LoVo (cell line): Measurements from ENCODE around the gene KCNK15.
"Not testable (repeated sequence)": the region's sequence is repeated elsewhere in the genome, so short reads cannot be mapped to it uniquely, and the experiment has no call there.

Experiments
- DNase-seq: peaks from one replicate; pipeline ENCODE4 v3.0.0-alpha.2; 2016; ENCODE audit warnings: low spot score

The KCNK15 gene

GRCh38 chr20:44759595-44759994 lies 13.9 kb downstream of the KCNK15 start:
- no peak for DNase-seq

- DNase-seq = no peak
Measured at GRCh38 chr20:44761423-44761822, 15.8 kb downstream of the KCNK15 start.

GRCh38 chr20:44762466-44763140 lies 16.9 kb downstream of the KCNK15 start:
- no peak for DNase-seq

GRCh38 chr20:44763798-44764197 lies 18.1 kb downstream of the KCNK15 start:
- DNase-seq = not testable (repeated sequence)

- no peak for DNase-seq
Measured at GRCh38 chr20:44765091-44765490, 19.4 kb downstream of the KCNK15 start.

GRCh38 chr20:44765701-44766347 lies 20.2 kb downstream of the KCNK15 start:
- DNase-seq = peak; percentile 24

GRCh38 chr20:44768256-44768655 lies 22.6 kb downstream of the KCNK15 start:
- DNase-seq = no peak

GRCh38 chr20:44768854-44769480 lies 23.3 kb downstream of the KCNK15 start:
- DNase-seq = no peak

- DNase-seq = no peak
Measured at GRCh38 chr20:44769481-44769863, 23.8 kb downstream of the KCNK15 start.

GRCh38 chr20:44770484-44771171 lies 25.0 kb downstream of the KCNK15 start:
- DNase-seq = no peak

GRCh38 chr20:44771172-44771535 lies 25.5 kb downstream of the KCNK15 start:
- DNase-seq = no peak

- DNase-seq = no peak
Measured at GRCh38 chr20:44772636-44773035, 27.0 kb downstream of the KCNK15 start.

- DNase-seq = no peak
Measured at GRCh38 chr20:44773070-44773829, 27.6 kb downstream of the KCNK15 start.

GRCh38 chr20:44776980-44777379 lies 31.3 kb downstream of the KCNK15 start:
- DNase-seq = peak; percentile 28

- DNase-seq = peak; percentile 52
Measured at GRCh38 chr20:44780226-44780625, 34.6 kb downstream of the KCNK15 start.

GRCh38 chr20:44781118-44781517 lies 35.5 kb downstream of the KCNK15 start:
- DNase-seq = no peak

- no peak for DNase-seq
Measured at GRCh38 chr20:44781791-44782190, 36.1 kb downstream of the KCNK15 start.

GRCh38 chr20:44784688-44785087 lies 39.0 kb downstream of the KCNK15 start:
- no peak for DNase-seq

- no peak for DNase-seq
Measured at GRCh38 chr20:44785768-44786167, 40.1 kb downstream of the KCNK15 start.

- DNase-seq = no peak
Measured at GRCh38 chr20:44787299-44787698, 41.6 kb downstream of the KCNK15 start.

- DNase-seq = no peak
Measured at GRCh38 chr20:44788706-44789456, 43.2 kb downstream of the KCNK15 start.
